Endodermal cell (in vitro differentiated cells): ENCODE data around the gene DDX28. TPM values are rescaled to one million over a fixed set of nuclear protein-coding genes. Genes with fewer than 3 reads are reported as not detected.

Source experiments
- DNase-seq: peaks from one replicate; pipeline ENCODE4 v3.0.0-alpha.2; 2017
- H3K27ac ChIP-seq: 2 replicates; pipeline ENCODE4 v1.5.1; 2013; ENCODE audit warnings: mild to moderate bottlenecking, low read depth, low read length, moderate library complexity
- H3K27me3 ChIP-seq: 2 replicates; pipeline ENCODE4 v1.6.1; 2013; ENCODE audit warnings: mild to moderate bottlenecking, low read length, moderate library complexity; ENCODE audit not compliant: insufficient read depth, control insufficient read depth, poor library complexity, severe bottlenecking
- H3K36me3 ChIP-seq: 2 replicates; pipeline ENCODE4 v1.7.0; 2013; ENCODE audit warnings: mild to moderate bottlenecking, low read length, moderate library complexity; ENCODE audit not compliant: control insufficient read depth, insufficient read depth
- H3K4me1 ChIP-seq: one replicate; pipeline ENCODE4 v1.7.0; 2013; ENCODE audit warnings: low read length; ENCODE audit not compliant: control insufficient read depth, insufficient read depth
- H3K4me3 ChIP-seq: 2 replicates; pipeline ENCODE4 v1.5.1; 2013; ENCODE audit warnings: mild to moderate bottlenecking, low read length, moderate library complexity
- H3K9ac ChIP-seq: 2 replicates; pipeline ENCODE4 v1.6.1; 2013; ENCODE audit warnings: mild to moderate bottlenecking, low read length, moderate library complexity; ENCODE audit not compliant: poor library complexity, severe bottlenecking; ENCODE audit errors: extremely low read depth
- H3K9me3 ChIP-seq: 2 replicates; pipeline ENCODE4 v1.6.1; 2013; ENCODE audit warnings: mild to moderate bottlenecking, low read length, moderate library complexity; ENCODE audit not compliant: control insufficient read depth
- H3K27ac Mint-ChIP-seq: 2 replicates; pipeline ENCODE4 v1.8.0; 2020; ENCODE audit warnings: mixed read lengths
- H3K27me3 Mint-ChIP-seq: 2 replicates; pipeline ENCODE4 v1.8.0; 2021; ENCODE audit warnings: mild to moderate bottlenecking, mixed read lengths; ENCODE audit not compliant: insufficient read depth
- H3K36me3 Mint-ChIP-seq: 2 replicates; pipeline ENCODE4 v1.8.0; 2020; ENCODE audit warnings: low read depth, mixed read lengths
- H3K4me1 Mint-ChIP-seq: 2 replicates; pipeline ENCODE4 v1.8.0; 2020; ENCODE audit warnings: mixed read lengths
- H3K4me3 Mint-ChIP-seq: 2 replicates; pipeline ENCODE4 v1.8.0; 2020; ENCODE audit warnings: mild to moderate bottlenecking, moderate library complexity, mixed read lengths
- H3K9me3 Mint-ChIP-seq: 2 replicates; pipeline ENCODE4 v1.8.0; 2020; ENCODE audit warnings: mild to moderate bottlenecking, mixed read lengths
- CTCF ChIP-seq: fragments of 200-600 bp; sonication (generic); conservative IDR thresholded peaks from 2 replicates; pipeline ENCODE4 v1.5.0; 2021; ENCODE audit warnings: antibody characterized with exemption, mild to moderate bottlenecking
- WGBS, 2 experiments: methylation state at CpG; one replicate each; pipeline versions ENCODE4 v1.1.5 to v1.1.7; 2013; ENCODE audit warnings: missing lambda C conversion rate in 2 of 2, mixed read lengths in 1 of 2; ENCODE audit not compliant: insufficient coverage in 1 of 2, insufficient read length in 1 of 2; 5-methylcytosine and 5-hydroxymethylcytosine counted together
- total RNA-seq, 2 donors: library from RNA; stranded (reverse); fragmentation: NEBNext Ultra II Directional in 1 of 2; extraction: Animal tissue kit (Norgen Biotek cat#: 25700) in 1 of 2; gene quantifications; 2 replicates in 1 of 2; 3 replicates in 1 of 2; pipeline ENCODE4 v1.2.1, GENCODE V29; 2021

Gene DDX28
- total RNA-seq, 2 donors from 2014 or later: 12.1 to 12.3 TPM

- H3K9ac ChIP-seq: no peak overlapping the region
- Mint-ChIP-seq H3K4me1 (no peaks in the 10 kb centered on the region), H3K27ac (no peak overlapping the region), H3K36me3 (peaks cover 59% of the 10 kb centered on the region), H3K4me3 (no peak overlapping the region), H3K27me3 (no peaks in the 10 kb centered on the region), H3K9me3 (no peaks in the 10 kb centered on the region)
- no peaks in the 10 kb centered on the region for H3K27me3 ChIP-seq
- no peak overlapping the region for H3K4me3 ChIP-seq
- no peak for TF ChIP-seq CTCF
- H3K27ac ChIP-seq: no peak overlapping the region
- 95 to 100% methylated on average over 2 of the region's 2 CpGs for whole genome bisulfite sequencing, 2 experiments
- H3K4me1 ChIP-seq: no peaks in the 10 kb centered on the region
- H3K36me3 ChIP-seq: peaks cover 40% of the 10 kb centered on the region
- no peaks in the 10 kb centered on the region for H3K9me3 ChIP-seq
- no peak for DNase-seq
Measured at GRCh38 chr16:68049449-68049848, 26.4 kb upstream of the DDX28 start.

- Mint-ChIP-seq H3K27ac (no peak overlapping the region), H3K9me3 (no peaks in the 10 kb centered on the region), H3K36me3 (peaks cover 48% of the 10 kb centered on the region), H3K4me3 (no peak overlapping the region), H3K4me1 (no peaks in the 10 kb centered on the region), H3K27me3 (no peaks in the 10 kb centered on the region)
- no peak for TF ChIP-seq CTCF
- no peak overlapping the region for H3K27ac ChIP-seq
- H3K9ac ChIP-seq: no peak overlapping the region
- peaks cover 36% of the 10 kb centered on the region for H3K36me3 ChIP-seq
- no peak for DNase-seq
- H3K4me1 ChIP-seq: no peaks in the 10 kb centered on the region
- H3K9me3 ChIP-seq: no peaks in the 10 kb centered on the region
- no peak overlapping the region for H3K4me3 ChIP-seq
- no peaks in the 10 kb centered on the region for H3K27me3 ChIP-seq
- 96 to 100% methylated on average over 1 to 2 of the region's 2 CpGs for WGBS, 2 experiments
Measured at GRCh38 chr16:68047987-68048386, 25.0 kb upstream of the DDX28 start.

- Histone ChIP-seq H3K4me3 (no peak overlapping the region), H3K4me1 (no peaks in the 10 kb centered on the region), H3K9ac (no peak overlapping the region), H3K36me3 (peaks cover 40% of the 10 kb centered on the region), H3K9me3 (no peaks in the 10 kb centered on the region), H3K27me3 (no peaks in the 10 kb centered on the region), H3K27ac (no peak overlapping the region)
- H3K27ac Mint-ChIP-seq: no peak overlapping the region
- H3K27me3 Mint-ChIP-seq: no peaks in the 10 kb centered on the region
- H3K36me3 Mint-ChIP-seq: peaks cover 42% of the 10 kb centered on the region
- 95 to 100% methylated on average over 5 to 7 of the region's 7 CpGs for WGBS, 2 experiments
- no peak overlapping the region for H3K4me3 Mint-ChIP-seq
- H3K9me3 Mint-ChIP-seq: no peaks in the 10 kb centered on the region
- no peak for DNase-seq
- no peaks in the 10 kb centered on the region for H3K4me1 Mint-ChIP-seq
- TF ChIP-seq CTCF: no peak
Measured at GRCh38 chr16:68046106-68046505, 23.1 kb upstream of the DDX28 start.
